Esophagus muscularis mucosa (tissue), 3 donors: ENCODE measurements around the gene TMEM87B.

ENCODE experiments used
- POLR2A ChIP-seq: fragments of 450-650 bp; IDR thresholded peaks from one replicate; pipeline ENCODE4 v1.6.1; 2017; ENCODE audit warnings: antibody characterized with exemption, moderate library complexity, mild to moderate bottlenecking, low read depth
- POLR2AphosphoS5 ChIP-seq, 2 donors: sonication (generic); formaldehyde crosslinking; IDR thresholded peaks; one replicate each; pipeline ENCODE4 v1.6.1; 2017; ENCODE audit warnings: antibody characterized with exemption in 2 of 2
- TF ChIP-seq, protein P1 (sequence below), 3 experiments: fragments of 200-600 bp in 2 of 3; fragments of 450-650 bp in 1 of 3; sonication (generic) in 2 of 3; IDR thresholded peaks; one replicate each; pipeline ENCODE4 v1.5.1; 2017 to 2019; ENCODE audit warnings: antibody characterized with exemption in 3 of 3, mild to moderate bottlenecking in 2 of 3, moderate library complexity in 1 of 3

- TF ChIP-seq POLR2A (no peak), POLR2AphosphoS5 (IDR thresholded peaks at IDR 0.05) (no peak)
- TF ChIP-seq, protein P1, sequence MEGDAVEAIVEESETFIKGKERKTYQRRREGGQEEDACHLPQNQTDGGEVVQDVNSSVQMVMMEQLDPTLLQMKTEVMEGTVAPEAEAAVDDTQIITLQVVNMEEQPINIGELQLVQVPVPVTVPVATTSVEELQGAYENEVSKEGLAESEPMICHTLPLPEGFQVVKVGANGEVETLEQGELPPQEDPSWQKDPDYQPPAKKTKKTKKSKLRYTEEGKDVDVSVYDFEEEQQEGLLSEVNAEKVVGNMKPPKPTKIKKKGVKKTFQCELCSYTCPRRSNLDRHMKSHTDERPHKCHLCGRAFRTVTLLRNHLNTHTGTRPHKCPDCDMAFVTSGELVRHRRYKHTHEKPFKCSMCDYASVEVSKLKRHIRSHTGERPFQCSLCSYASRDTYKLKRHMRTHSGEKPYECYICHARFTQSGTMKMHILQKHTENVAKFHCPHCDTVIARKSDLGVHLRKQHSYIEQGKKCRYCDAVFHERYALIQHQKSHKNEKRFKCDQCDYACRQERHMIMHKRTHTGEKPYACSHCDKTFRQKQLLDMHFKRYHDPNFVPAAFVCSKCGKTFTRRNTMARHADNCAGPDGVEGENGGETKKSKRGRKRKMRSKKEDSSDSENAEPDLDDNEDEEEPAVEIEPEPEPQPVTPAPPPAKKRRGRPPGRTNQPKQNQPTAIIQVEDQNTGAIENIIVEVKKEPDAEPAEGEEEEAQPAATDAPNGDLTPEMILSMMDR (IDR thresholded peaks at IDR 0.05), result no peak
Observed at GRCh38 chr2:112084689-112085374, 29.8 kb downstream of the TMEM87B start.
